Activated CD4-positive, CD25-positive, alpha-beta regulatory T cell treated with anti-CD3 and anti-CD28 coated beads, Interleukin-2, amount 50 U/mL, for 24 hours (primary cell): ENCODE data around the gene COL23A1.
"Not testable (repeated sequence)": the region's sequence is repeated elsewhere in the genome, so short reads cannot be mapped to it uniquely, and the experiment has no call there.

Experiments used
- ATAC-seq, 2 donors: fragments of 150-1000 bp; cut with Tn5 transposase; one replicate each; pipeline ENCODE4 v1.10.0; 2021; ENCODE audit warnings: mild to moderate bottlenecking in 1 of 2, moderate library complexity in 1 of 2

The COL23A1 gene

GRCh38 chr5:178333821-178334481 lies 256.2 kb downstream of the COL23A1 start:
- ATAC-seq = no peak

GRCh38 chr5:178332210-178332641 lies 258.0 kb downstream of the COL23A1 start:
- no peak for ATAC-seq

GRCh38 chr5:178331491-178331996 lies 258.6 kb downstream of the COL23A1 start:
- no peak for ATAC-seq

DNA sequence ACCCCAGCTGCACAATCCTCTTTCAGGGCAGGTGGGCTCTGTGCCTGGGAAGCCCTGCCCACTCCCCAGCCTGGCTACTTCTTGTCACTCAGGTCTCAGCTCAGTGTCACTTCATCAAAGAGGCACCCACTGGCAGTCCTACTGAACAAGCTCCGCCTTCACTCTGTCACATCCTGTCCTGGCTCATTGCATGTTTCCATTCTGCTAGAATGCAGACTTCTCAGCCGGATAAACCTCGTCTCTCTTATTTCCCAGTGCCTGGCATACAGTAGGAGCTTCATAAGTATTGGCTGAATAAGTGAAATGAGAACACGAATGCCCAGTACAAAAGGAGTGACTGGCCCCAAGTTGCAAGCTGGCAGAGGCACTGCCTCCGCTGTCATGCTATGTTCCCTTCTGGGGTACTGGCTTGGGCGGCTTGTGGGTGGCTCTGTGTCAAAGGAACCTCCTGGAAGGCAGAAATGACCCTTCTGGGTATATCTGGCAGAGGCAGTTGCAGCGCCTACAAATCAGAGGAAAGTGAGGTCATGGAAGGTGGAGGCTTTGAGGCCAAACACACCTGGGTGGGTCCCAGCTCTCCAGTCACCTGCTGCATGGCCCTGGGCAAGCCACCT lies 259.3 kb downstream of the COL23A1 start:
- ATAC-seq = peak in 1 of 2 donors; percentile 20

DNA sequence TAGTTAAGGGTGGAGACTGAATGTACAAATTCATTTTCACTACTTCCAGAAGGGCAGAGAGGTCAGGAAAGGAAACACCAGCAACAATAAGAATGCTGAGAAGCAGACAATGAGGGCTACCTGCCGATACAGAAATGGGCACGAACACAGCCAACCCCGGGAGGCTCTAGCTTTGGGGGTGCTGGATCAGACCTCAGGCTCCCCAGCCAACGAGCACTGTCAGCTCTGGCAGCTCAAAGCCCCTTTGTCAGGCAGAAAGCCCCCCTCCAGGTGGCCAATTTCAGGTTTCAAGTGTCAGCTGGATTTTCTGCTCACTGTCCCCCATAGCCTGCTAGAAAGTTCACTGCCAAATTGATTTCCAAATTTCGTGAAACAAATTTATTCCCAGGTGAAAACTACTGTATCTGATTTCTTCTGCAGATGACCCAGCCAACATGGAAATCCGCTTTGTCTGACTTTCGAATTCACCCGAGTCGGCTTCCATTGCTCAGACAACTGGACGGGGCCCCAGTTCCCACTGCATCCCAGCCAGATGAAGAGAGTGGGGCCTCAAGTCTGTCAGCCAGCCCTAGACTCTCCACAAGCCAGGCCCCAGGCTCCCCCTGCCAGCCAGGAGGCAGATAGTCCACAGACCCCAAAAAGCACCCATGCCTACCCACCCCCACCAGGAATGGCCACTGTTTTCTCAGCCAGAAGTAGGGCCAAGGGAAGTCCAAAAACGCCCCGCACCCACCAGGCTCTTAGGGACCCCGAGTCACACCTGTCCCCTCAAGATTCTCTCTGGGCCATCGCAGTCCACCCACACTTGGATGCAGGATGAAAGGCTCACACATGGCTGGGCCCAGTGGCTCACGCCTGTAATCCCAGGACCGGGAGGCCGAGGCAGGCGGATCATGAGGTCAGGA lies 261.1 kb downstream of the COL23A1 start:
- ATAC-seq = no peak

DNA sequence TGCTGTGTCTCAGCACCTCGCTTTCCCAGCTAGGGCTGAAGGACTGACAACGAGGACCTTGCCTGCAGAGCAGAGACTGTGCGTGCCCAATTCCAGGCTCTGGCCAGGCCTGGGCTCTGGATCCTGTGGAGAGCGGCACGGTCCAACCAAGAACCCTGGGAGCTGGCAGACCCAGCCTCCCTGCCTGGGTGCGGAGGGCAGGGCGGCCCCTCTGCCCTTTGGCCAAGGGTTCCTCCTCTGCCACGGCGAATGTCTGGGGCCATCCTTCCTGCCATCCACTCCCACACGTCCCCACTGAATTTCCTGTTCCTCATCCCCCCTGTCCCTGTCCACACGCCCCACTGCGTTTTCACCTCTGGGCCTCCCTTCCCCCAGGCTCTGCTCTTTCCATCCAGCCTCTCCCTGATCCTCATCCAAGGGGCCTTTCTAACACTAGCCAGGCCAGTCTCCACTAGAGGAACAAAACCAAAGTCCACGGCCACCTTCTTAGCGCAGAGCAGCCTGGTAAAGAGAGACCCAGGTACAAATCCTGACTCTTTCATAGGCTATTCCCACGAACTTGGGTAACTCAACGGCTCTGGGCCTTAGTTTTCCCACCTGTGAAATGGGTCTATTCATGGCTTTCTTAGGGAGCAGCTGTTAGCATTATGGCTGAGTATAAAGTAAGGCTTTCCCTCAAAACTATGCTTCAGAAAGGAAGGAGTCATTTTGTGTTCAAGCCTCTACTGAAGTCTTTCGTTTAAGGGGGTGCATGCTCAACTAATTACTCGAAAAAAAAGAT lies 262.1 kb downstream of the COL23A1 start:
- no peak for ATAC-seq

GRCh38 chr5:178327446-178327845 lies 262.7 kb downstream of the COL23A1 start:
- no peak for ATAC-seq

GRCh38 chr5:178326374-178326715 lies 263.8 kb downstream of the COL23A1 start:
- ATAC-seq = no peak

GRCh38 chr5:178325679-178326373 lies 264.4 kb downstream of the COL23A1 start:
- ATAC-seq = no peak

GRCh38 chr5:178325311-178325678 lies 264.9 kb downstream of the COL23A1 start:
- no peak for ATAC-seq

DNA sequence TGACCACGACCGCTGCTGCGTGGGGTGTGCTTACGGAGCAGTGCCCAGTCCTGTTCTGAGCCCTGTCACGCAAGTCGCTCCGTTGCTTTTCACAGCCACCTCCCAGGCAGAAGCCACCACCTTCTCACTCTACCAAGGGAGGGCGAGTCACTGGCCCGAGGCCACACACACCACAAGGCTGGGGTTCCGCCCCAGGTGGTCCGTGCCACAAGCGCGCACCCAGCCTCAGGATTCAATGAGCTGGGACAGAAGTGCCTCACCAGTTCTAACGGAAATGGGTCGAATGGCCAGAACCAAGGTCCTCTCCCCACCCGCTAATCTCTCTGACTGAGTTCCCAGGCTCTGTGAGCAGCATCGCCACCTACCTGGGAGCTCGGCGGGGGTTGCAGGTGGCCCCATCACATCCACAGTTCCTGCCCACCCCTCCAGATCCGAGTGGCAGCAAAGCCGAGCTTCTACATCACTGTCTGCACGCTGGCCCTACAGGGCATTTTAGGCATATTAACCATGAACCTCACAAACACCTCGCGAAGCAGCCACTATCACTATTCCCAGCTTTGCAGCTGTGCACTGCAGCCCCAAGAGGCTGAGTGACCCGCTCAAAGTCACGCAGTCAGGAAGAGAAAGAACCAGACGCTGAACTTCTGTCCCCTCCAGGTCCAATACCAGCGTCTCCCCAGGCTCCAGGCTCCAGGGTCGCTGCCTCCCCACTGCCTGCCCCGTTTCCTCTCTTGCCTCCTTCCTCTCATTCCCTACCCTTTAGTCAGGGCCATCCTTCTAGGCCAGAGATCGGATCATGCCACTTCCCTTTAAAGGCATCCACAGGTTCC lies 265.5 kb downstream of the COL23A1 start:
- no peak for ATAC-seq

DNA sequence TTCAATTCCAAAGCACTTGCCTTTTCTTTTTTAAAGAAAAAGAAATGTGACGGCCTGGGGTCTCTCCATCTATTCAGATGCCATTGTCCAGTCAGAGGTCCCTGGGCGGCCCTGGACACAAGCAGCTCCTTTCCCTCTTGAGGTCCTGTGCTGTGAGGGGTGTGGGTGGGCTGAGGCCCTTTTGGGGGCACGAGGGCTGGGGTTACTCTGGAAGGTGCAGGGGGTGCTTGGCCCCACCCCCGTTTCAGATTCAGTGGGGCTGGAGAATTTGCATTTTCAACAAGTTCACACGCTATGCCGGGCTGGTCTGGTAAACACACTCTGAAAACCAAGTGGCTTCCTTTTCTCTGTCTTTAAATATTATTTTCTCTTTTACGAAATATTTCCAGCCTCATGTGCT lies 266.2 kb downstream of the COL23A1 start:
- no peak for ATAC-seq

- ATAC-seq = no peak
Observed at GRCh38 chr5:178323541-178323865, 266.7 kb downstream of the COL23A1 start.

GRCh38 chr5:178322736-178323540 lies 267.3 kb downstream of the COL23A1 start:
- no peak for ATAC-seq

DNA sequence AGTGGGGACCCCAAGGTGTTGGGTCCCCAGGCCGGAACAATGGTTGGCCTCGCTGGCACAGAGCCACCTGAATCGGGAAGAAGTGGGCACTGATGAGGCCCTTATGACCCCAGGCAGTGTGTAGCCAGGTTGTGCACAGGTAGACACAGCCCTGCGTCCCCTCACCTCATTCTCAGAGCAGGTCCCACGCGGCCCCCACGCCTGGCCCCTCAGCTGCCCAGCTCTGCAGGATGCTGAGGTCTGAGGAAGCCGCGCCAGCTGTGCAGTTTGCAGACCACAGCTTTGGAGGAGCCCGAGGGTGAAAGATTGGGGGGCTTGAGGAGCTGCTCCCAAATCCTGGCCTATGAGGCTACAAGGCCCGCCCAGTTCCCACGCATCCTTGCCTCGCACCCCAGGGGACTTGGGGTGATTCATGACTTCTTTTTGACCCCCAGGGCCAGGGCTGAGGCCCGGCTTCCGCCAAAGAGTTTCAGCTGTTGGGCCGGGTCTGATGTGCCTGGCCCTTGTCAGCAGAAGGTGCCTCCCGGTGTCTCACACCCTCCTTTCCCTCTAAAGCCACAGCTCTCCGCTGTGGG lies 269.8 kb downstream of the COL23A1 start:
- ATAC-seq = no peak

DNA sequence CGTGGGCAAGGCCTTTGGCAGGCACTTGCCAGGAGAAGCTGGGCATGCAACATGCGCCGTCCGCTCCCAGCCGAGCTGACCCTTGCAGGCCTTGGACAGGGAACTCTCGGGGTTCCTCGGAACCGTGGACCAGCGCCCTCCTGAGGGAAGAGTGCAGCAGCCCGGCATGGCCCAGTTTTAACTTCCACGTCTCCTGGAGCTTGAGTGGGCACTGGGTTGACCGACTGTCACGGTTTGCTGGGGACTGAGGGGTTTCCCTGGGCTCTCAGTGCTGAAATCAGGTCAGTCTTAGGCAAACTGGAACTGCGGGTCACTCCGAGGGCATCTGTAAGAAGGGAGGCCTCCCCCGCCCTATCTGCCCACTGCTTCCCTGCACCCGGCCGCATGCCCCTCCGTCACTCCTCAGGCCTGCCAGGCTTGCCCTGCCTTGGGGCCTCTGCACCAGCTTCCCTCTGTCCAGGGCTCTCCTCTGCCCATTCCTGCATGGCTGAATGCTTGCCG lies 270.6 kb downstream of the COL23A1 start:
- no peak for ATAC-seq

GRCh38 chr5:178318893-178319292 lies 271.3 kb downstream of the COL23A1 start:
- no peak for ATAC-seq

- ATAC-seq = no peak
Observed at GRCh38 chr5:178318382-178318781, 271.8 kb downstream of the COL23A1 start.

DNA sequence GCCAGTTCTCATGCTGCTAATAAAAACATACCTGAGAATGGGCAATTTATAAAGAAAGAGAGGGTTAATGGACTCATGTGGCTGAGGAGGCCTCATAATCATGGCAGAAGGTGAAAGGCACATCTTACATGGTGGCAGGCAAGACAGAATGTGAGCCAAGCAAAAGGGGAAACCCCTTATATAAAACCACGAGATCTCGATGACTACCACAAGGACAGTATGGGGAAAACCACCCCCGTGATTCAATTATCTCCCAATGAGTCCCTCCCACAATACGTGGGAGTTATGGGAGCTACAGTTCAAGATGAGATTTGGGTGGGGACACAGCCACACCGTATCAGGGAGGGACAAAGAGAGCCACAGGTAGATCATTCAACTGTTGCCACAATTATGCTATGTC lies 272.5 kb downstream of the COL23A1 start:
- ATAC-seq = not testable (repeated sequence)
